ENCODE measurements around the gene SLC12A8. TPM values are rescaled to one million over a fixed set of nuclear protein-coding genes. Genes with fewer than 3 reads are reported as not detected.

SLC12A8 gene
- total and polyA plus RNA-seq, 12 donors: 1.0 to 5.9 (median 1.8) TPM

GRCh38 chr3:125075738-125076137 lies 136.8 kb downstream of the SLC12A8 start:
- 80 to 90% (median 84%) methylated on average over 3 of the region's 3 CpGs for WGBS, 4 donors
- intact Hi-C loops (cut with DNase I): no loop called here
- H3K36me3 ChIP-seq (replicated peaks in 1 of 2): no peaks in the 10 kb centered on the region
- no peak overlapping the region for H3K4me3 ChIP-seq
- peaks cover 0 to 4% of the 10 kb centered on the region in 2 donors for H3K4me1 ChIP-seq (replicated peaks in 1 of 2)
- H3K27ac ChIP-seq: no peak overlapping the region
- no peaks in the 10 kb centered on the region for H3K27me3 ChIP-seq
- TF ChIP-seq CTCF (IDR thresholded peaks at IDR 0.05) (no peak), POLR2A (IDR thresholded peaks at IDR 0.05) (no peak)
- DNase-seq: no peak
- no peaks in the 10 kb centered on the region for H3K9me3 ChIP-seq (replicated peaks in 1 of 3)

GRCh38 chr3:125073390-125073905 lies 139.1 kb downstream of the SLC12A8 start:
- Histone ChIP-seq H3K4me1 (replicated peaks in 1 of 2) (no peaks in the 10 kb centered on the region), H3K36me3 (replicated peaks in 1 of 2) (no peaks in the 10 kb centered on the region), H3K9me3 (replicated peaks in 1 of 3) (no peaks in the 10 kb centered on the region), H3K4me3 (no peak overlapping the region), H3K27ac (no peak overlapping the region), H3K27me3 (no peaks in the 10 kb centered on the region)
- intact Hi-C loops (cut with DNase I): no loop called here
- 89 to 96% (median 93%) methylated on average over 6 to 7 of the region's 7 CpGs for WGBS, 4 donors
- no peak for DNase-seq
- TF ChIP-seq CTCF (IDR thresholded peaks at IDR 0.05) (no peak), POLR2A (IDR thresholded peaks at IDR 0.05) (no peak)

GRCh38 chr3:125072749-125073389 lies 139.7 kb downstream of the SLC12A8 start:
- 90 to 100% (median 94%) methylated on average over 4 of the region's 4 CpGs for WGBS, 4 donors
- no peaks in the 10 kb centered on the region for H3K4me1 ChIP-seq (replicated peaks in 1 of 2)
- DNase-seq: no peak
- H3K36me3 ChIP-seq (replicated peaks in 1 of 2): no peaks in the 10 kb centered on the region
- no peaks in the 10 kb centered on the region for H3K27me3 ChIP-seq
- no peak overlapping the region for H3K27ac ChIP-seq
- H3K4me3 ChIP-seq: no peak overlapping the region
- H3K9me3 ChIP-seq (replicated peaks in 1 of 3): no peaks in the 10 kb centered on the region
- TF ChIP-seq CTCF (IDR thresholded peaks at IDR 0.05) (no peak), POLR2A (IDR thresholded peaks at IDR 0.05) (no peak)
- intact Hi-C loops (cut with DNase I): no loop called here

GRCh38 chr3:125072301-125072700 lies 140.2 kb downstream of the SLC12A8 start:
- TF ChIP-seq CTCF (IDR thresholded peaks at IDR 0.05) (no peak), POLR2A (IDR thresholded peaks at IDR 0.05) (no peak)
- H3K36me3 ChIP-seq (replicated peaks in 1 of 2): no peaks in the 10 kb centered on the region
- H3K4me3 ChIP-seq: no peak overlapping the region
- H3K9me3 ChIP-seq (replicated peaks in 1 of 3): no peaks in the 10 kb centered on the region
- H3K27ac ChIP-seq: no peak overlapping the region
- H3K4me1 ChIP-seq (replicated peaks in 1 of 2): no peaks in the 10 kb centered on the region
- no peaks in the 10 kb centered on the region for H3K27me3 ChIP-seq
- peak in 3 of 7 donors; percentile 43 to 61 (median 43) for DNase-seq
- intact Hi-C loops (cut with DNase I): no loop called here

All from adrenal gland (tissue), 12 donors.